T-helper 17 cell (primary cell): ENCODE data around the gene GOLM1. TPM values are rescaled to one million over a fixed set of nuclear protein-coding genes. Genes with fewer than 3 reads are reported as not detected.

ENCODE experiments used
- ATAC-seq: fragments of 150-1000 bp; cut with Tn5 transposase; 2 replicates; pipeline ENCODE4 v1.10.0; 2021; ENCODE audit warnings: mild to moderate bottlenecking, moderate library complexity
- DNase-seq, 3 donors: peaks; one replicate each; pipeline versions ENCODE4 v3.0.0 to v3.0.0-alpha.2; 2020 to 2021
- H3K9me3 ChIP-seq: one replicate; pipeline ENCODE4 v1.7.0; 2013; ENCODE audit warnings: low read length, mild to moderate bottlenecking; ENCODE audit not compliant: control insufficient read depth, poor library complexity, severe bottlenecking
- H3K27ac Mint-ChIP-seq: one replicate; pipeline ENCODE4 v1.8.0; 2022; ENCODE audit warnings: mild to moderate bottlenecking, moderate library complexity, mixed read lengths
- H3K27me3 Mint-ChIP-seq: one replicate; pipeline ENCODE4 v1.8.0; 2022; ENCODE audit warnings: mixed read lengths
- H3K36me3 Mint-ChIP-seq: one replicate; pipeline ENCODE4 v1.8.0; 2022; ENCODE audit warnings: low read depth, mixed read lengths
- H3K4me1 Mint-ChIP-seq: one replicate; pipeline ENCODE4 v1.8.0; 2022; ENCODE audit warnings: mild to moderate bottlenecking, mixed read lengths
- H3K4me3 Mint-ChIP-seq: one replicate; pipeline ENCODE4 v1.8.0; 2022; ENCODE audit warnings: mild to moderate bottlenecking, moderate library complexity, mixed read lengths
- total RNA-seq, 4 donors: library from RNA in 2 of 4; stranded (reverse) in 2 of 4; gene quantifications; one replicate each; pipeline ENCODE4 v1.2.3 and lab custom pipeline; 2022 to 2026

GOLM1 gene
- total RNA-seq, 2 donors from 2014 or later: 0.47 TPM; not detected in 1

DNA sequence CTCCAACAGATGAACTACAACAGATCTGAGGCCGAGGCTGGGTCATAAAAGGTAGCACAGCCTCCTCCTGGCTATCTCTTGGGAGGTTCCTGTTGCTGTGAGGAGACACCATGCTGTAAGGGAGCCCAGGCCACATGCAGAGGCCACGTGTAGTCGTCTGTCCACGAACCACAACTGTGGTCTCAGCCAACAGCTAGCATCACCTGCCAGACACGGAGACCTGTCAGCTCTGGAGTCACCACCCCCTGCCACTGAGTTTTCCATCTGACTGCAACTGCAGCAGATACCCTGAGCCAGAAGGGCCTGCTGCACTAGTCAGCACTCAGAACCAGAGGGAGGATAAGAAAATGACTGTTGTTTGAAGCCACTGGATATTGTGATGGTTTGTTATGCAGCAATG lies 12.7 kb upstream of the GOLM1 start:
- Mint-ChIP-seq H3K4me1 (no peaks in the 10 kb centered on the region), H3K27ac (no peak overlapping the region), H3K27me3 (peaks cover 26% of the 10 kb centered on the region), H3K4me3 (no peak overlapping the region), H3K36me3 (no peaks in the 10 kb centered on the region)
- DNase-seq (no peak), ATAC-seq (no peak)
- no peaks in the 10 kb centered on the region for H3K9me3 ChIP-seq

GRCh38 chr9:86102626-86103025 lies 3.3 kb upstream of the GOLM1 start:
- Mint-ChIP-seq H3K4me1 (peaks cover 7% of the 10 kb centered on the region), H3K27ac (no peak overlapping the region), H3K36me3 (no peaks in the 10 kb centered on the region), H3K27me3 (peaks cover 46% of the 10 kb centered on the region), H3K4me3 (no peak overlapping the region)
- DNase-seq (no peak), ATAC-seq (no peak)
- no peaks in the 10 kb centered on the region for H3K9me3 ChIP-seq

- no peak overlapping the region for H3K27ac Mint-ChIP-seq
- no peaks in the 10 kb centered on the region for H3K36me3 Mint-ChIP-seq
- ATAC-seq (no peak), DNase-seq (no peak)
- H3K9me3 ChIP-seq: no peaks in the 10 kb centered on the region
- H3K27me3 Mint-ChIP-seq: peaks cover 47% of the 10 kb centered on the region
- peak overlapping the region; percentile 93 for H3K4me3 Mint-ChIP-seq
- H3K4me1 Mint-ChIP-seq: peaks cover 7% of the 10 kb centered on the region
Measured at GRCh38 chr9:86099701-86100364, 475 bp upstream of the GOLM1 start.

- ATAC-seq (no peak), DNase-seq (no peak)
- Mint-ChIP-seq H3K4me1 (peaks cover 7% of the 10 kb centered on the region), H3K36me3 (no peaks in the 10 kb centered on the region), H3K27ac (no peak overlapping the region), H3K4me3 (peak overlapping the region; percentile 55), H3K27me3 (peaks cover 38% of the 10 kb centered on the region)
- H3K9me3 ChIP-seq: no peaks in the 10 kb centered on the region
Measured at GRCh38 chr9:86097510-86098224, 1.7 kb downstream of the GOLM1 start.

GRCh38 chr9:86096386-86096785 lies 3.0 kb downstream of the GOLM1 start:
- Mint-ChIP-seq H3K27me3 (peaks cover 41% of the 10 kb centered on the region), H3K4me1 (peaks cover 7% of the 10 kb centered on the region), H3K4me3 (no peak overlapping the region), H3K36me3 (no peaks in the 10 kb centered on the region), H3K27ac (no peak overlapping the region)
- ATAC-seq: no peak
- no peaks in the 10 kb centered on the region for H3K9me3 ChIP-seq
- no peak for DNase-seq

DNA sequence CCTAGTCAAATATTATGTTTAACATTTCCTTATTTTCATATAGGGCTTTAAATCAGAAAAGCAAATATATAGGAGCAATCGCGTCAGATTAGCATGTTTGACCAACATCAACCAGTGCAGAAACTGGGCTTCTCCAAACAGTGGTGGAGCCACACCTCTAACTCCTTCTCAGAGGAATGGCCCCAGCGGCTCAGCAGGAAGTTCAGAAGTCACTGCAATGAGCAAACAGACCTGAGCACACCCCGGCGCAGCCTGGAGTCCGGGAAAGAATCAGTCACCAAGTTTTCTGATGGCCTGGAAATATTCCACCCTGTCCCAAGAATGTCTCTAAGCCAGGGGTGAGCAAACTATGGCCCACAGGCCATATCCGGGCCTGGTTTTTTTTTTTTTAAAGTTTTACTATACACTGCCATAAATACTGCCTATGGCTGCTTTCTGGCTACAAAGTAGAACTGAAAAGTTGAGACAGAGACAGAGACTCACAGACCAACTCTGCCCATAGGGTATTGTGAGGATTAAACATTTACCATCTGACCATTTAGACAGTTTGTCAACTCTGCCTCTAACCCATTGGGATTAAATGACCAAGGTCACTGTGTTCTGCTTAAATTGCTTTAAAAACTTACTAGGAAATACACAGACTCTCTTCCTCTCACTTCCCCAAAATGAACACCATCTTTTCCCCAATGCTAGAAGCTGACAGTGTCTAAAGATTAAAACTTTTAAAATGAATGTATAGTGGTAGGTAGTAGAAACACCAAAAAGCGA lies 5.4 kb downstream of the GOLM1 start:
- Mint-ChIP-seq H3K36me3 (no peaks in the 10 kb centered on the region), H3K4me3 (no peak overlapping the region), H3K27me3 (peaks cover 48% of the 10 kb centered on the region), H3K4me1 (no peaks in the 10 kb centered on the region), H3K27ac (no peak overlapping the region)
- H3K9me3 ChIP-seq: no peaks in the 10 kb centered on the region
- DNase-seq (no peak), ATAC-seq (no peak)

- Mint-ChIP-seq H3K36me3 (no peaks in the 10 kb centered on the region), H3K4me1 (no peaks in the 10 kb centered on the region), H3K27ac (no peak overlapping the region), H3K4me3 (no peak overlapping the region), H3K27me3 (peaks cover 57% of the 10 kb centered on the region)
- DNase-seq: no peak
- H3K9me3 ChIP-seq: no peaks in the 10 kb centered on the region
- ATAC-seq: no peak
Measured at GRCh38 chr9:86091477-86091876, 7.9 kb downstream of the GOLM1 start.

- DNase-seq (no peak), ATAC-seq (no peak)
- no peaks in the 10 kb centered on the region for H3K4me1 Mint-ChIP-seq
- no peak overlapping the region for H3K27ac Mint-ChIP-seq
- no peaks in the 10 kb centered on the region for H3K36me3 Mint-ChIP-seq
- H3K9me3 ChIP-seq: no peaks in the 10 kb centered on the region
- H3K4me3 Mint-ChIP-seq: no peak overlapping the region
- peaks cover 18% of the 10 kb centered on the region for H3K27me3 Mint-ChIP-seq
Measured at GRCh38 chr9:86082870-86083269, 16.5 kb downstream of the GOLM1 start.

DNA sequence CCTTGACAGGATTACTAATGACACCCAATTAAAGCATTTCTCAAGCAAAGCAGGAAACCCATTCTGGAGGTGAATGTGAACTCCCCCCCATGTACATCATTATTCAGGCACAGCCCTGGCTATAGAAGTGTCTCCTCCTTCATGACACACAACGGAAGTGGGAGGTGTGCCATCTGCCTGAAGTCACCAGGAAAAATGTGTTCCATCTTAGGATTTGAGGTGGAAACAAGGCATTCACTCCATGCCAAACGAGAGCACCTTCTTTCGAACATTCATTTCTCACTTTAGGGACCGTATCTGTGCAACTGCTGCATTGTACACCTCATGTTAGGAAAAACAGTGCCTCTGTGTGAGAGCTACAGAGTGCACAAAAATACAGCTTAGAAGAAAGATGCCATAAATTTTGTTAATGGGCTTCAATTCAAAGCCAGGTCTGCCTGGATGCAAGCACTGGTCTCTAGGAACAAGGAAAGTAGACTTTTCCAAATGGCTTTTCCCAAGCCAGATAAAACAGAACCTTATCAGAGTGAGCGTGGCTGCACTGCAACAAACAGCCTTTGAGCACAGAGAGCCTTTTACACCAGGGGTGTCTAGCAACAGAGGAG lies 19.4 kb downstream of the GOLM1 start:
- ATAC-seq (no peak), DNase-seq (no peak)
- H3K9me3 ChIP-seq: no peaks in the 10 kb centered on the region
- Mint-ChIP-seq H3K27me3 (peaks cover 7% of the 10 kb centered on the region), H3K27ac (no peak overlapping the region), H3K4me1 (no peaks in the 10 kb centered on the region), H3K4me3 (no peak overlapping the region), H3K36me3 (no peaks in the 10 kb centered on the region)

- Mint-ChIP-seq H3K27ac (no peak overlapping the region), H3K4me3 (no peak overlapping the region), H3K27me3 (peaks cover 12% of the 10 kb centered on the region), H3K36me3 (no peaks in the 10 kb centered on the region), H3K4me1 (no peaks in the 10 kb centered on the region)
- ATAC-seq (no peak), DNase-seq (no peak)
- H3K9me3 ChIP-seq: no peaks in the 10 kb centered on the region
Measured at GRCh38 chr9:86079421-86079831, 19.9 kb downstream of the GOLM1 start.

GRCh38 chr9:86078731-86079130 lies 20.6 kb downstream of the GOLM1 start:
- Mint-ChIP-seq H3K36me3 (no peaks in the 10 kb centered on the region), H3K27me3 (peaks cover 12% of the 10 kb centered on the region), H3K4me3 (no peak overlapping the region), H3K27ac (no peak overlapping the region), H3K4me1 (no peaks in the 10 kb centered on the region)
- no peaks in the 10 kb centered on the region for H3K9me3 ChIP-seq
- DNase-seq (no peak), ATAC-seq (no peak)

GRCh38 chr9:86077276-86077675 lies 22.1 kb downstream of the GOLM1 start:
- no peak for DNase-seq
- Mint-ChIP-seq H3K36me3 (no peaks in the 10 kb centered on the region), H3K27me3 (peaks cover 17% of the 10 kb centered on the region), H3K27ac (no peak overlapping the region), H3K4me1 (peaks cover 2% of the 10 kb centered on the region), H3K4me3 (no peak overlapping the region)
- ATAC-seq: no peak
- no peaks in the 10 kb centered on the region for H3K9me3 ChIP-seq
